HG02759 (cell line): ENCODE results near the gene ILK.

Experiments used
- ATAC-seq: cut with Tn5 transposase; IDR thresholded peaks from one replicate; pipeline ENCODE4 v1.9.1; 2021; ENCODE audit warnings: mild to moderate bottlenecking, moderate library complexity; ENCODE audit not compliant: unreplicated experiment

The ILK gene

GRCh38 chr11:6619004-6619745 lies 15.6 kb downstream of the ILK start, which contains the start of gene TPP1:
Gene TPP1, minus strand, starts transcription at chr11:6619422. Its CDS starts 22 bp downstream, at chr11:6619400.
- ATAC-seq: peak; percentile 98

GRCh38 chr11:6620636-6621035 lies 17.1 kb downstream of the ILK start:
- no peak for ATAC-seq

- ATAC-seq: no peak
These were observed 18.2 kb downstream of the ILK start for GRCh38 chr11:6621711-6622211.

GRCh38 chr11:6622261-6623171 lies 18.9 kb downstream of the ILK start:
- ATAC-seq: no peak

- no peak for ATAC-seq
These were observed 20.1 kb downstream of the ILK start for GRCh38 chr11:6623391-6624363.

GRCh38 chr11:6625156-6625831 lies 21.7 kb downstream of the ILK start:
- no peak for ATAC-seq

- ATAC-seq: no peak
These were observed 22.4 kb downstream of the ILK start for GRCh38 chr11:6625832-6626420.

- no peak for ATAC-seq
These were observed 23.6 kb downstream of the ILK start for GRCh38 chr11:6626971-6627761.

- peak; percentile 78 for ATAC-seq
These were observed 24.2 kb downstream of the ILK start for GRCh38 chr11:6627762-6628241.

GRCh38 chr11:6628526-6628925 lies 25.0 kb downstream of the ILK start:
- no peak for ATAC-seq

- no peak for ATAC-seq
These were observed 26.0 kb downstream of the ILK start for GRCh38 chr11:6629573-6629891.

GRCh38 chr11:6629892-6630631 lies 26.5 kb downstream of the ILK start:
- ATAC-seq: no peak

GRCh38 chr11:6630632-6631291 lies 27.2 kb downstream of the ILK start:
- no peak for ATAC-seq

- ATAC-seq: no peak
These were observed 27.9 kb downstream of the ILK start for GRCh38 chr11:6631361-6631890.

- no peak for ATAC-seq
These were observed 28.8 kb downstream of the ILK start for GRCh38 chr11:6632116-6633073.
